Trophoblast cell (in vitro differentiated cells and primary cell): ENCODE data around the gene L3MBTL1.

Source experiments
- DNase-seq, 2 donors: peaks; one replicate each; pipeline ENCODE4 v3.0.0-alpha.2; 2016
- H2AFZ ChIP-seq: 2 replicates; pipeline ENCODE4 v1.6.1; 2013; ENCODE audit warnings: low read length, moderate library complexity, mild to moderate bottlenecking; ENCODE audit not compliant: insufficient read depth, poor library complexity
- H2AK5ac ChIP-seq: 2 replicates; pipeline ENCODE4 v1.6.1; 2013; ENCODE audit warnings: mild to moderate bottlenecking, low read length
- H2BK120ac ChIP-seq: 2 replicates; pipeline ENCODE4 v1.6.1; 2013; ENCODE audit warnings: low read length, mild to moderate bottlenecking, moderate library complexity; ENCODE audit not compliant: insufficient read depth, poor library complexity
- H2BK12ac ChIP-seq: 2 replicates; pipeline ENCODE4 v1.6.1; 2013; ENCODE audit warnings: mild to moderate bottlenecking, low read length, moderate library complexity
- H2BK5ac ChIP-seq: 2 replicates; pipeline ENCODE4 v1.6.1; 2013; ENCODE audit warnings: low read length, low read depth, moderate library complexity, mild to moderate bottlenecking; ENCODE audit not compliant: poor library complexity
- H3K14ac ChIP-seq: 2 replicates; pipeline ENCODE4 v1.6.1; 2013; ENCODE audit warnings: mild to moderate bottlenecking, low read length
- H3K18ac ChIP-seq: 2 replicates; pipeline ENCODE4 v1.6.1; 2013; ENCODE audit warnings: mild to moderate bottlenecking, low read length
- H3K23ac ChIP-seq: 2 replicates; pipeline ENCODE4 v1.6.1; 2013; ENCODE audit warnings: low read length
- H3K27ac ChIP-seq: 2 replicates; pipeline ENCODE4 v1.5.1; 2013; ENCODE audit warnings: low read depth, mild to moderate bottlenecking, inconsistent platforms, low read length, moderate library complexity
- H3K27me3 ChIP-seq: 2 replicates; pipeline ENCODE4 v1.6.1; 2013; ENCODE audit warnings: inconsistent platforms, mild to moderate bottlenecking, low read length, moderate library complexity; ENCODE audit not compliant: insufficient read depth
- H3K36me3 ChIP-seq, 2 experiments: 1 replicate in 1 of 2; 2 replicates in 1 of 2; pipeline ENCODE4 v1.6.1; 2013; ENCODE audit warnings: low read length in 2 of 2, mild to moderate bottlenecking in 2 of 2, moderate library complexity in 1 of 2; ENCODE audit not compliant: insufficient read depth in 2 of 2, control insufficient read depth in 1 of 2
- H3K4ac ChIP-seq: 2 replicates; pipeline ENCODE4 v1.6.1; 2013; ENCODE audit warnings: low read depth, mild to moderate bottlenecking, low read length, moderate library complexity
- H3K4me1 ChIP-seq, 2 experiments: 1 replicate in 1 of 2; 2 replicates in 1 of 2; pipeline ENCODE4 v1.6.1; 2013; ENCODE audit warnings: low read length in 2 of 2, mild to moderate bottlenecking in 2 of 2, moderate library complexity in 1 of 2; ENCODE audit not compliant: insufficient read depth in 2 of 2, control insufficient read depth in 1 of 2
- H3K4me2 ChIP-seq: 2 replicates; pipeline ENCODE4 v1.6.1; 2013; ENCODE audit warnings: inconsistent platforms, mild to moderate bottlenecking, low read length, moderate library complexity
- H3K4me3 ChIP-seq: 2 replicates; pipeline ENCODE4 v1.5.1; 2013; ENCODE audit warnings: mild to moderate bottlenecking, low read depth, low read length, inconsistent platforms
- H3K79me1 ChIP-seq: one replicate; pipeline ENCODE4 v1.6.1; 2013; ENCODE audit warnings: low read length
- H3K79me2 ChIP-seq: 2 replicates; pipeline ENCODE4 v1.6.1; 2013; ENCODE audit warnings: low read length, mild to moderate bottlenecking; ENCODE audit not compliant: control insufficient read depth, insufficient read depth, poor library complexity
- H3K9ac ChIP-seq: 2 replicates; pipeline ENCODE4 v1.6.1; 2013; ENCODE audit warnings: mild to moderate bottlenecking, low read length
- H3K9me3 ChIP-seq: 2 replicates; pipeline ENCODE4 v1.6.1; 2013; ENCODE audit warnings: low read depth, mild to moderate bottlenecking, control low read depth, inconsistent platforms, low read length; ENCODE audit not compliant: insufficient read depth
- H4K12ac ChIP-seq: 2 replicates; pipeline ENCODE4 v1.6.1; 2013; ENCODE audit warnings: low read depth, mild to moderate bottlenecking, low read length, moderate library complexity
- H4K8ac ChIP-seq: 2 replicates; pipeline ENCODE4 v1.6.1; 2013; ENCODE audit warnings: low read depth, mild to moderate bottlenecking, low read length, moderate library complexity
- H4K91ac ChIP-seq: one replicate; pipeline ENCODE4 v1.6.1; 2013; ENCODE audit warnings: low read depth, mild to moderate bottlenecking, low read length, moderate library complexity
- WGBS: extraction: QIAGEN DNeasy Blood & Tissue Kit; methylation state at CpG from one replicate; pipeline ENCODE4 v1.1.7; 2013; ENCODE audit warnings: missing lambda C conversion rate; ENCODE audit not compliant: insufficient read length, insufficient coverage; ENCODE audit errors: extremely low coverage; 5-methylcytosine and 5-hydroxymethylcytosine counted together

The L3MBTL1 gene

DNA sequence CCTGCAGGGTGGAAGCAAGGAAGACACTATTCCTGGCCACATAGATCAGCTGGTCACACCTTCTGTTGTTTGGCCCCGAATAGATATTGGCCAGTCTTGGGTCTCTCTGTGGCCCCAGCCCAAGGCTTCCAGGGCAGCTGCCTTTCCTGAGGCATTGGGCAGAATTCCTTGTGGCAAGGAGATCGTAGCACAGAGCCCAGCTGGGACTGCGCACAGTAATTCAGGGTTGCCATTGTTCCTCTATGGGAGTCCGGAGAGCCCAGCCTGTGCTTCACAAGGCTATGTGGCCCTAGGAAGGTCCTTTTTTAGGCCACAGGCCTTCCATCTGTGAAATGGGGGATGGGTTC is 58.2 kb downstream of the L3MBTL1 start:
- H4K91ac ChIP-seq, result no peak overlapping the region
- H2BK5ac ChIP-seq, result no peak overlapping the region
- no peak overlapping the region for H3K14ac ChIP-seq
- no peak overlapping the region for H3K27ac ChIP-seq
- no peak overlapping the region for H3K4me3 ChIP-seq
- no peaks in the 10 kb centered on the region for H3K27me3 ChIP-seq
- DNase-seq, result no peak
- no peak overlapping the region for H3K18ac ChIP-seq
- H3K4me1 ChIP-seq, result no peaks in the 10 kb centered on the region
- H3K23ac ChIP-seq, result no peak overlapping the region
- WGBS, result no CpG with 5 or more reads among the region's 4 CpGs
- no peaks in the 10 kb centered on the region for H3K79me1 ChIP-seq
- no peak overlapping the region for H2BK120ac ChIP-seq
- H2AFZ ChIP-seq, result no peak overlapping the region
- no peak overlapping the region for H3K4ac ChIP-seq
- no peak overlapping the region for H2BK12ac ChIP-seq
- no peak overlapping the region for H4K8ac ChIP-seq
- no peak overlapping the region for H3K9ac ChIP-seq
- H3K36me3 ChIP-seq, result no peaks in the 10 kb centered on the region
- no peak overlapping the region for H2AK5ac ChIP-seq
- H4K12ac ChIP-seq, result no peak overlapping the region
- H3K4me2 ChIP-seq, result no peak overlapping the region
- H3K79me2 ChIP-seq, result no peaks in the 10 kb centered on the region
- no peaks in the 10 kb centered on the region for H3K9me3 ChIP-seq

DNA sequence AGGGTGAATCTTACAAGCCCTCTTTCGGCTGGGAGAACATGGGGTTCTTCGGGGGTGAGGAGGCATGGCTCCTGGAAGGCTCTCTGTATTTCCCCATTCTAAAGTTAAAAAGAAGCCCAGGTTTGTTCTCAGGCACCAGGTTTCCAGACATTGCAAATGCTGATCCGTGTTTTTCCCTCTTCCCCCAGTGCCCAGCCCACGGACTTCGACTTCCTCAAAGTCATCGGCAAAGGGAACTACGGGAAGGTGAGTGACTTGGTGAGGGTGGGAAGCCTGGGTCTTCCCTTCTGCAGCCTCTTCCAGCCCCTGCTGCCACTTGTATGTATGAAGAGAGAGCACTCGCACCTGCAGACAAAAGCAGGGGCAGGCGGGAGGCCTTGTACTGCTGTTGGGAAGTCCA is 60.0 kb downstream of the L3MBTL1 start:
- no peak overlapping the region for H2AFZ ChIP-seq
- no peak overlapping the region for H3K4ac ChIP-seq
- no peak overlapping the region for H4K12ac ChIP-seq
- no peak overlapping the region for H2BK12ac ChIP-seq
- no peak overlapping the region for H3K27ac ChIP-seq
- H3K4me2 ChIP-seq, result no peak overlapping the region
- DNase-seq, result no peak
- H3K18ac ChIP-seq, result no peak overlapping the region
- no peak overlapping the region for H2BK5ac ChIP-seq
- H3K79me1 ChIP-seq, result no peaks in the 10 kb centered on the region
- H2BK120ac ChIP-seq, result no peak overlapping the region
- H3K9ac ChIP-seq, result no peak overlapping the region
- H4K91ac ChIP-seq, result no peak overlapping the region
- H3K4me3 ChIP-seq, result no peak overlapping the region
- no peaks in the 10 kb centered on the region for H3K36me3 ChIP-seq
- H3K4me1 ChIP-seq, result no peaks in the 10 kb centered on the region
- no peak overlapping the region for H3K23ac ChIP-seq
- H3K14ac ChIP-seq, result no peak overlapping the region
- no peak overlapping the region for H2AK5ac ChIP-seq
- H3K79me2 ChIP-seq, result no peaks in the 10 kb centered on the region
- H3K9me3 ChIP-seq, result peaks cover 2% of the 10 kb centered on the region
- no CpG with 5 or more reads among the region's 9 CpGs for WGBS
- H3K27me3 ChIP-seq, result no peaks in the 10 kb centered on the region
- no peak overlapping the region for H4K8ac ChIP-seq

DNA sequence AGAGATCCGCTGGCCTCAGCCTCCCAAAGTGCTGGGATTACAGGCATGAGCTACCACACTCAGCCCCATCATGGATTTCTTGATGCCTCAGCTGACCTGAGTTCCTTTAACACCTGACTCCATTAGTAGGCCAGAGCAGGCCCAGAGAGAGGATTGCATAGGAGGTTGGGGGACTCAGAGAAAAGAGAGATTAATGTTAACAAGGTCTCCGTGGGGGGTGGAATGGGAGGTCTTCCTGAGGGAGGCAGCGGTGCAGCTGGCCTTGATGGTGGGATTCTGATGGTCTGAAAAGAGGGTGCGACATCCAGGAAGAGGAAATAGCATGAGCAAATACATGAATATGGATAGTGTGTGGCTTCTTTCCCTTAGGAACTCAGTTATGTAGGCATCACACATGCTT is 61.2 kb downstream of the L3MBTL1 start:
- Histone ChIP-seq H3K79me2 (no peaks in the 10 kb centered on the region), H3K4me2 (no peak overlapping the region), H3K4me3 (no peak overlapping the region), H2AK5ac (no peak overlapping the region), H2BK12ac (no peak overlapping the region), H2BK120ac (no peak overlapping the region), H3K27ac (no peak overlapping the region), H4K91ac (no peak overlapping the region), H3K14ac (no peak overlapping the region), H3K4me1 (no peaks in the 10 kb centered on the region), H3K18ac (no peak overlapping the region), H3K9ac (no peak overlapping the region), H2BK5ac (no peak overlapping the region), H4K8ac (no peak overlapping the region), H2AFZ (no peak overlapping the region), H3K36me3 (no peaks in the 10 kb centered on the region), H3K4ac (no peak overlapping the region), H3K23ac (no peak overlapping the region), H3K9me3 (peaks cover 2% of the 10 kb centered on the region), H4K12ac (no peak overlapping the region), H3K79me1 (no peaks in the 10 kb centered on the region), H3K27me3 (no peaks in the 10 kb centered on the region)
- WGBS, result no CpG with 5 or more reads among the region's 4 CpGs
- no peak for DNase-seq

DNA sequence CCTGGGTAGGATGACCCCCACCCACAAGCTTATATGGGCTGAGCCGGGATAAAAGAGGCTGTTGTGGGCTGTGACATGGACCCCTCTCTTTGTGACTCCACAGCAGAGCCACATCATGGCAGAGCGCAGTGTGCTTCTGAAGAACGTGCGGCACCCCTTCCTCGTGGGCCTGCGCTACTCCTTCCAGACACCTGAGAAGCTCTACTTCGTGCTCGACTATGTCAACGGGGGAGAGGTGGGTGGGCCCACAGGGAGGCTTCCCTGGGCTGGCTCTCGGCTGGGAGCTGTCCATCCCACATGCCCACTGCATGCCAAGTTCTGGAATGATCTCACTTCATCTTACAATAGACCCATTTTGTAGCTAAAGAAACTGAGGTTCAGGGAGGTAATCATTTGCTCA is 61.8 kb downstream of the L3MBTL1 start:
- no peak overlapping the region for H2BK12ac ChIP-seq
- H3K23ac ChIP-seq, result no peak overlapping the region
- no peak overlapping the region for H4K8ac ChIP-seq
- no peaks in the 10 kb centered on the region for H3K4me1 ChIP-seq
- no peak overlapping the region for H3K4me2 ChIP-seq
- H3K9me3 ChIP-seq, result peaks cover 2% of the 10 kb centered on the region
- no peaks in the 10 kb centered on the region for H3K36me3 ChIP-seq
- no peak overlapping the region for H2BK5ac ChIP-seq
- no peak overlapping the region for H3K9ac ChIP-seq
- no peak overlapping the region for H3K4ac ChIP-seq
- H3K27me3 ChIP-seq, result no peaks in the 10 kb centered on the region
- H3K79me1 ChIP-seq, result no peaks in the 10 kb centered on the region
- no peaks in the 10 kb centered on the region for H3K79me2 ChIP-seq
- DNase-seq, result no peak
- no peak overlapping the region for H3K14ac ChIP-seq
- no peak overlapping the region for H2BK120ac ChIP-seq
- no peak overlapping the region for H4K91ac ChIP-seq
- WGBS, result no CpG with 5 or more reads among the region's 10 CpGs
- no peak overlapping the region for H4K12ac ChIP-seq
- H3K4me3 ChIP-seq, result no peak overlapping the region
- no peak overlapping the region for H2AFZ ChIP-seq
- H3K18ac ChIP-seq, result no peak overlapping the region
- no peak overlapping the region for H2AK5ac ChIP-seq
- H3K27ac ChIP-seq, result no peak overlapping the region
